Effector CD8-positive, alpha-beta T cell (primary cell): ENCODE results near the gene IFNLR1.
"Not testable (repeated sequence)": the region's sequence is repeated elsewhere in the genome, so short reads cannot be mapped to it uniquely, and the experiment has no call there.

Experiments used
- DNase-seq: peaks from one replicate; lab custom pipeline; 2025; lab: John Stamatoyannopoulos, UW
- total RNA-seq, 4 experiments: gene quantifications; one replicate each; lab custom pipeline; 2026; lab: John Stamatoyannopoulos, UW

Gene IFNLR1
- total RNA-seq, result 21.9 to 38.0 (median 27.9) reads per million in 4 experiments

GRCh38 chr1:24186993-24187790 is at the start of gene IFNLR1:
Gene IFNLR1 (minus strand): TSS chr1:24187289. CDS start chr1:24187248, 41 bp downstream.
- peak; percentile 61 for DNase-seq

- DNase-seq, result no peak
These were observed 49.1 kb upstream of the IFNLR1 start for GRCh38 chr1:24235921-24236788.

- no peak for DNase-seq
These were observed 46.9 kb upstream of the IFNLR1 start for GRCh38 chr1:24233684-24234600.

GRCh38 chr1:24231701-24232100 is 44.6 kb upstream of the IFNLR1 start:
- DNase-seq, result no peak

GRCh38 chr1:24228311-24228710 is 41.2 kb upstream of the IFNLR1 start:
- DNase-seq, result no peak

GRCh38 chr1:24226749-24227148 is 39.7 kb upstream of the IFNLR1 start:
- DNase-seq, result no peak

- no peak for DNase-seq
These were observed 37.7 kb upstream of the IFNLR1 start for GRCh38 chr1:24224761-24225160.

- DNase-seq, result no peak
These were observed 37.0 kb upstream of the IFNLR1 start for GRCh38 chr1:24224086-24224485.

GRCh38 chr1:24222793-24223192 is 35.7 kb upstream of the IFNLR1 start:
- no peak for DNase-seq

- DNase-seq, result no peak
These were observed 35.0 kb upstream of the IFNLR1 start for GRCh38 chr1:24222008-24222605.

GRCh38 chr1:24221246-24221645 is 34.2 kb upstream of the IFNLR1 start:
- no peak for DNase-seq

GRCh38 chr1:24216276-24217074 is 29.4 kb upstream of the IFNLR1 start:
- DNase-seq, result no peak

GRCh38 chr1:24215226-24215814 is 28.2 kb upstream of the IFNLR1 start:
- DNase-seq, result no peak

- DNase-seq, result no peak
These were observed 25.3 kb upstream of the IFNLR1 start for GRCh38 chr1:24212376-24212775.

GRCh38 chr1:24210195-24210627 is 23.1 kb upstream of the IFNLR1 start:
- no peak for DNase-seq

- DNase-seq, result no peak
These were observed 22.0 kb upstream of the IFNLR1 start for GRCh38 chr1:24209097-24209496.

- DNase-seq, result no peak
These were observed 20.6 kb upstream of the IFNLR1 start for GRCh38 chr1:24207709-24208108.

GRCh38 chr1:24207395-24207687 is 20.3 kb upstream of the IFNLR1 start:
- DNase-seq, result not testable (repeated sequence)

- no peak for DNase-seq
These were observed 19.7 kb upstream of the IFNLR1 start for GRCh38 chr1:24206516-24207394.
